Breast epithelium (tissue), 4 donors: ENCODE results near the gene CD247. TPM values are rescaled to one million over a fixed set of nuclear protein-coding genes. Genes with fewer than 3 reads are reported as not detected.
A peak's percentile ranks its signal among the peaks of the same experiment; 100 is the strongest.

Source experiments
- DNase-seq, 2 donors: peaks; one replicate each; pipeline ENCODE4 v3.0.0-alpha.2; 2019; ENCODE audit warnings: low spot score in 2 of 2
- H3K27ac ChIP-seq, 2 donors: fragments of 200-600 bp; sonication (generic) in 1 of 2; one replicate each; pipeline ENCODE4 v1.5.1; 2016 to 2019; ENCODE audit warnings: mild to moderate bottlenecking in 1 of 2
- H3K27me3 ChIP-seq, 2 donors: fragments of 200-600 bp; sonication (generic) in 1 of 2; one replicate each; pipeline versions ENCODE4 v1.5.1 to v1.6.0; 2017 to 2019; ENCODE audit warnings: control low read depth in 1 of 2, mild to moderate bottlenecking in 1 of 2
- H3K36me3 ChIP-seq: fragments of 200-600 bp; one replicate; pipeline ENCODE4 v1.5.1; 2019
- H3K4me1 ChIP-seq, 2 donors: fragments of 200-600 bp; sonication (generic); one replicate each; pipeline ENCODE4 v1.5.1; 2016 to 2019; ENCODE audit warnings: control low read depth in 1 of 2
- H3K4me3 ChIP-seq, 3 donors: fragments of 200-600 bp; sonication (generic); 1 replicate in 2 of 3; 2 replicates in 1 of 3; pipeline ENCODE4 v1.5.1; 2016 to 2019; ENCODE audit warnings: mild to moderate bottlenecking in 3 of 3, moderate library complexity in 2 of 3
- H3K9me3 ChIP-seq, 2 donors: fragments of 200-600 bp; sonication (generic) in 1 of 2; one replicate each; pipeline ENCODE4 v1.5.1; 2016 to 2019; ENCODE audit warnings: control low read depth in 1 of 2
- POLR2A ChIP-seq: fragments of 450-650 bp; IDR thresholded peaks from one replicate; pipeline ENCODE4 v1.6.1; 2016; ENCODE audit warnings: antibody characterized with exemption, mild to moderate bottlenecking, moderate library complexity
- POLR2AphosphoS5 ChIP-seq, 3 donors: sonication (generic); formaldehyde crosslinking; IDR thresholded peaks; one replicate each; pipeline ENCODE4 v1.6.1; 2017; ENCODE audit warnings: antibody characterized with exemption in 3 of 3
- intact Hi-C: fragments of 100-400 bp; cut with DNase I; formaldehyde crosslinking; loops from one replicate; pipeline ENCODE4 v1.15.1; 2023; ENCODE audit warnings: low total_unique reads
- total RNA-seq, 3 donors: library from RNA; depleted of rRNA; stranded (reverse); fragments of >200 nt; gene quantifications; one replicate each; pipeline ENCODE4 v1.1.0, GENCODE V29; 2016
- TF ChIP-seq, protein P1 (sequence below), 3 donors: fragments of 450-650 bp; IDR thresholded peaks; one replicate each; pipeline ENCODE4 v1.5.1; 2016 to 2017; ENCODE audit warnings: antibody characterized with exemption in 3 of 3, mild to moderate bottlenecking in 3 of 3, moderate library complexity in 3 of 3

Gene CD247
- total RNA-seq, 3 donors from 2014 or later, result 0.80 to 2.0 (median 2.0) TPM

DNA sequence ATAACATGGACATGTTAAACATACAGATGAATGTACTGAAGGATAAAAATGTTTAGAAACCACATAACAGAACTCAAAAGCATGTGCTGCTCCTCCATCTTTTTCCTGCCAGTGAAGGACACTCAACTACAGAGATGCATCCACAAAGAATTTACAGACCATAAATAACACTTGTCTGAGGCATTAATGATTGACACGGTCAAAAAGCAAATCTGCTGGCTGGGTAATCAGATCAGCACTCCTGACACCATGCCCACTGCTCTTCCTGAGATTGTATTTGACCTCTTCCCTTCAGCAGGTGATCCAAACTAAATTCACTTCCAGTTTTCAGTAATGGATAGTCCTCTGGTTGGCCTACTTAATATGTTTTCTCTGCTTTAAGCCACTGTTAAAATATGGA lies 28.6 kb upstream of the CD247 start:
- Histone ChIP-seq H3K4me3 (no peak overlapping the region), H3K27me3 (no peaks in the 10 kb centered on the region), H3K9me3 (no peaks in the 10 kb centered on the region), H3K27ac (no peak overlapping the region), H3K36me3 (no peaks in the 10 kb centered on the region), H3K4me1 (no peaks in the 10 kb centered on the region)
- DNase-seq, result no peak
- intact Hi-C loops, result no loop called here
- TF ChIP-seq POLR2A (no peak), POLR2AphosphoS5 (IDR thresholded peaks at IDR 0.05) (no peak)
- TF ChIP-seq, protein P1, sequence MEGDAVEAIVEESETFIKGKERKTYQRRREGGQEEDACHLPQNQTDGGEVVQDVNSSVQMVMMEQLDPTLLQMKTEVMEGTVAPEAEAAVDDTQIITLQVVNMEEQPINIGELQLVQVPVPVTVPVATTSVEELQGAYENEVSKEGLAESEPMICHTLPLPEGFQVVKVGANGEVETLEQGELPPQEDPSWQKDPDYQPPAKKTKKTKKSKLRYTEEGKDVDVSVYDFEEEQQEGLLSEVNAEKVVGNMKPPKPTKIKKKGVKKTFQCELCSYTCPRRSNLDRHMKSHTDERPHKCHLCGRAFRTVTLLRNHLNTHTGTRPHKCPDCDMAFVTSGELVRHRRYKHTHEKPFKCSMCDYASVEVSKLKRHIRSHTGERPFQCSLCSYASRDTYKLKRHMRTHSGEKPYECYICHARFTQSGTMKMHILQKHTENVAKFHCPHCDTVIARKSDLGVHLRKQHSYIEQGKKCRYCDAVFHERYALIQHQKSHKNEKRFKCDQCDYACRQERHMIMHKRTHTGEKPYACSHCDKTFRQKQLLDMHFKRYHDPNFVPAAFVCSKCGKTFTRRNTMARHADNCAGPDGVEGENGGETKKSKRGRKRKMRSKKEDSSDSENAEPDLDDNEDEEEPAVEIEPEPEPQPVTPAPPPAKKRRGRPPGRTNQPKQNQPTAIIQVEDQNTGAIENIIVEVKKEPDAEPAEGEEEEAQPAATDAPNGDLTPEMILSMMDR (IDR thresholded peaks at IDR 0.05), result no peak

DNA sequence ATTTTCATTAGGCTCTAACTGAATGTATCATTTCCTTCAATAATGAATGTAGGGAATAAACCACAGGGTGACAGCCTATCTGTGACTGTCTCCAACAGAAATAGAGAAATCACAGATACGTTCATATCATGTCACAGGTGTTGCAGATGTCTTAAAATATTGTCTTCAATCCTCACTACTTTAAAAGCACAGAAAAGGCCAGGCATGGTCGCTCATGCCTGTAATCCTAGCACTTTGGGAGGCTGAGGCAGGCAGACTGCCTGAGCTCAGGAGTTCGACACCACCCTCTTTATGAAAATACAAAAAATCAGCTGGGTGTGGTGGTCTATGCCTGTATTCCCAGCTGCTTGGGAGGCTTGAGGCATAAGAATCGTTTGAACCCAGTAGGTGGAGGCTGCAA lies 27.0 kb upstream of the CD247 start:
- Histone ChIP-seq H3K4me1 (no peaks in the 10 kb centered on the region), H3K27me3 (no peaks in the 10 kb centered on the region), H3K4me3 (no peak overlapping the region), H3K9me3 (no peaks in the 10 kb centered on the region), H3K27ac (peak overlapping the region in 1 of 2 donors; percentile 46), H3K36me3 (no peaks in the 10 kb centered on the region)
- DNase-seq, result no peak
- intact Hi-C loops, result no loop called here
- TF ChIP-seq POLR2A (no peak), POLR2AphosphoS5 (IDR thresholded peaks at IDR 0.05) (no peak)
- TF ChIP-seq, protein P1 (IDR thresholded peaks at IDR 0.05), result no peak

DNA sequence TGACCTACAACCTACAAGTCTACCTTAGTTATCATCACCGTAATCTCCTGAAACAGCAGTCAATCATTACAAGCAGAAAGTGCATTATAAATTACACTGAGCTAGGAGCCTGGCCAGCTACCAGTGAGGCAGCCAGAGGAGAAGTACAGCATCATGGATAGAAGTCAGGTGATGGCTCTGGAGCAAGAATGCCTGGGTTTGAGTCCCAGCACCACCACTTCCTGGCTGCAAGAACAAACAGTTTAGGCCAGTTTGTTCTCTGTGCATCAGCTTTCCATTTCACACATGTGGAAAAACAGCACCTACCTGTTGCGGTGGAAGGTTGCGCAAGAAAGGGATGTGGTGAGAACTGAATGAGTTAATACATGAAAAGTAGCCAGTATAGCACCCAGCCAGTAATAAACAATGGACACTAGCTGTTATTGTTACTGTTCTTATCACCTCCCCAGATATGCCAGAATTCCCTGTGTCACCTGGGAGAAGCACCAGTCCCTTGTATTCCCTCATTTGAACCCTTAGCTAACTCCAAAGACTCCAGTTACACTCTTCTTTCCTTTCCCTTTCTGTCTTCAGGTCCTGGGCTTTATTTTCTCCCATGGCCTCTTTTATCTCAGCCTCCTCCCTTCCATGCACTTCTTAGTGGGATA lies 26.2 kb upstream of the CD247 start:
- peak in 1 of 3 donors; percentile 67 for TF ChIP-seq POLR2AphosphoS5 (IDR thresholded peaks at IDR 0.05)
- TF ChIP-seq, protein P1 (IDR thresholded peaks at IDR 0.05), result no peak
- H3K27me3 ChIP-seq, result no peaks in the 10 kb centered on the region
- H3K4me3 ChIP-seq, result no peak overlapping the region
- peak in 1 of 2 donors; percentile 66 for DNase-seq
- H3K36me3 ChIP-seq, result no peaks in the 10 kb centered on the region
- intact Hi-C loops, result no loop called here
- peak overlapping the region in 1 of 2 donors; percentile 46 for H3K27ac ChIP-seq
- no peaks in the 10 kb centered on the region for H3K9me3 ChIP-seq
- no peaks in the 10 kb centered on the region for H3K4me1 ChIP-seq

DNA sequence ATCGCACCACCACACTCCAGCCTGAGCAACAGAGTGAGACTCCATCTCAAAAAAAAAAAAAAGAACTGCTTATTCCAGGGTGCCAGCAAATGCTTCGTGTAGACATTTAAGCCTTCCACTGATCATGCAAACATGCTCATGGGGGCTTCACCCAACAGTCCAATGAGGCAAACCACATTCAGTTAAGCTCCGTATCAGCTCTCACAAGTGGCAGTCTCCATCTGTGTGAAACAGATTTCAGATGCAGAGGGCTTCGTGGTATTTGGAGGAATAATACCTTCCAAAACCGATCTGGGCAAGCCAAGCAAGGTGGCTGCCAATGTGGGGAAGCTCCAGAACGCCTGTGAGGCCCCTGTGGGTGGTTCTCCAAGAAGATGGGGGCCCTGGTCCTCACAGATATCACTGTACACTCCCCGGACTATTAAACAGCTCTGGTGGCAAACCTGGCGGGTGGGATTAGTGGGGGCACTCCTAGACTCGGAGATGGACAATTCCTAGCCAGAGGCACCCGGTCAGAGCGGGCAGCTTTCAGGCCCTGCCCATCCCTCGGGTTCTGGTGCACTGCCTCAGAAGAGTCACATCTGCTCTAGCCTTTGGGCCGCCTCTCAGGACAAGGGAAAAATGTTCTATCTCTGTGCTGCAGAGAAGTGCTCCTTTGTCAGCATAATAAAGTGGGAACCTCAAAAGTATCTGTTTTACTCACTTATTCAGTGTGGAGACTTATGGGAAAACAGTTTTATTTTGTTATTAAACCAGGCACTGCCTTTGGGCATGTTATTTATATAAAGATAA lies 25.1 kb upstream of the CD247 start:
- Histone ChIP-seq H3K4me3 (no peak overlapping the region), H3K4me1 (no peaks in the 10 kb centered on the region), H3K36me3 (no peaks in the 10 kb centered on the region), H3K27ac (peak overlapping the region in 1 of 2 donors; percentile 46), H3K27me3 (no peaks in the 10 kb centered on the region), H3K9me3 (no peaks in the 10 kb centered on the region)
- TF ChIP-seq POLR2AphosphoS5 (IDR thresholded peaks at IDR 0.05), result no peak
- intact Hi-C loops, result no loop called here
- DNase-seq, result no peak

DNA sequence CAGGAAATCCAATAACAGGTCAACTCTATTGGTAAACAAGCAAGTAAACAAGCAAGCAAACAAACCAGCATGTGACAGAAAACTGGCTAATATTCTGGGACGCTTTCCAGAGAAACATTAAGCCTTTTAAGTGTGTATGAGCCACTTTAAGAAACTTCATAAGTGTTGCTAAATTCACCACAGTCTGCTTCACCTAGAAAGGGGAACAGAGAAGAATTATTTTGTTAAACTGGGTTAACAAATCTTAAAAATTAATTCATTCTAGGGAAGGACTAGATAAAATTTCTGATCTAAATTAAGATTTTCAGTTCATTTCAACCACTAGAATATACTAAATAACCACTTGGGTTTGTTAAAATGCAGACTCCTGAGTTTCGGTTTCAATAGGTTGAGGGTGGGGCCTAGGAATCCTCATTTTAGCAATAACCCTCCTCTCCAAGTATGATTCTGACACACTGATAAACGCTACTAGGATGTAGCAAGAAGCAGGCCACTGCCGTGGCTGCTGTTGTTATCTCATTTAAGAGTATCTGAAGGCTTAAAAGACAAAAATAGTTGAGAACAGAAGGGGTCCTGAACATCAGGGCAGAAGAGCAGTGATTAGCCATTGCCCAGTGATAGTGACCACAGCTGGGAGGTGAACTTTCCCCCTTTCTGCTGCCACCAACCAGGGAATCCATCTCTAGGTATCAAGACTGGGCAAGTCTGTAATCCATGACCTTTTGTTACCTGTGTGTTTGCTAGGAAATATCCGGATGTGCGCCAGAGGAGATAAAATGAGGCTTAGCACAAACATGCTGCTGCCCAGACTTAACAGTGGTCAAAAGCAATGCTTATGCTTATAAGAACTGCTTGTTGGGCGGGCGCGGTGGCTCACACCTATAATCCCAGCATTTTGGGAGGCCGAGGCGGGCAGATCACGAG lies 24.0 kb upstream of the CD247 start:
- DNase-seq, result no peak
- Histone ChIP-seq H3K4me1 (no peaks in the 10 kb centered on the region), H3K27me3 (no peaks in the 10 kb centered on the region), H3K4me3 (no peak overlapping the region), H3K9me3 (no peaks in the 10 kb centered on the region), H3K36me3 (no peaks in the 10 kb centered on the region), H3K27ac (no peak overlapping the region)
- intact Hi-C loops, result no loop called here
- no peak for TF ChIP-seq POLR2AphosphoS5 (IDR thresholded peaks at IDR 0.05)
- TF ChIP-seq, protein P1 (IDR thresholded peaks at IDR 0.05), result no peak
- no peak for TF ChIP-seq POLR2A
